HG02763 (cell line): Measurements from ENCODE around the gene MTM1.

Source experiments
- ATAC-seq: cut with Tn5 transposase; IDR thresholded peaks from one replicate; pipeline ENCODE4 v1.9.1; 2021; ENCODE audit warnings: mild to moderate bottlenecking, moderate library complexity; ENCODE audit not compliant: unreplicated experiment

Gene MTM1

DNA sequence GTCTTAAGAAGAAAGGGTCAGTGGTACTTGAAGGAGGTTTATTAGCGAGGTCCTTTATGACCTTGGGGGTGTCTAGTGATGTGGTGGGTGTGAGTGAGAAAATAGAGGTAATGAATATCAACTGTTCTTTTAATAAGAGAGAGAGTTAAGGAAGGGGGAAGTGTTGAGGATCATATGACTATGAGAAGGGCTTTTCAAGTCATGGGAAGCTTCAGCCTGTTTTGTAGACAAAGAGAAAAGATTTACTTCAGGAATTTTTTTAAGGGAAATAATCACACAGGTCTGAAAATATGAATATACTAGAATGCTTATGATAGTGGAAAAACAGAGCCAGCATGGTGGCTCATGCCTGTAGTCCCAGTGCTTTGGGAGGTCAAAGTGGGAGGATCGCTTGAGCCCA is 83.5 kb downstream of the MTM1 start:
- ATAC-seq: no peak

DNA sequence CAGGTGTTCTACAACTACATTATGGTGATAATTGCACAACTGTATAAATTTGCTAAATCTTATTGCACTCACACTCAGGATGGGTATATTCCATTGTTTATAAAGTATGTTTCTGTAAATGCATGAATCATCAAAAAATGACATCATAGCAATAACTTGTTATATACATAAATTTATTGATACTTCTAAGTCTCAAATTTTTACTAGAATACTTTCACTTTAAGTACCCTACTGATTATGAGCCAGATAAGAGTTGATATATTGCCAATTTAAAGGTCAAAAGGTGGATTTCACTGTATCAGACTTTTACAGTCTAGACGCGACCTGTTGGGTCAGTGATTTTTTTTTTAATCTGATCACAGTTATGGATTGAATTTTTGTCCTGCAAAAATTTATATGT is 87.4 kb downstream of the MTM1 start:
- no peak for ATAC-seq

DNA sequence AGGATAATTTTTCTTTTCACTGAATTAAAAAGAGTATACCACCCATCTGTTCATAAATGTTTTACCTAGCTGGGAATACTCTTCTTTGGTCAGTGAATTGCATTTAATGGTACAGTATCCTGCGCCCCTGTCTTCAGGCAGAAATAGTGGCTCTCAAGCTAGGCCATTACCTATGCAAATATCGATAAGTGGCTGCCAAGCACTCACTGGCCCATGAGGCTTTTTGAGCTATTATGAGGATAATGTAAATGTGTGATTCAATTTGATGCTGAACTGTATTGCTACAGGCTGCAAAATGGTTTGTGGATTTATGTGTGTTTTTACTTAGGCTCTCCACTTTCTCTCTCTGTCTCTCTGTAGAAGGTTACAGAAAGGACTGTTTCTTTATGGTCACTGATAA is 94.7 kb downstream of the MTM1 start:
- no peak for ATAC-seq

DNA sequence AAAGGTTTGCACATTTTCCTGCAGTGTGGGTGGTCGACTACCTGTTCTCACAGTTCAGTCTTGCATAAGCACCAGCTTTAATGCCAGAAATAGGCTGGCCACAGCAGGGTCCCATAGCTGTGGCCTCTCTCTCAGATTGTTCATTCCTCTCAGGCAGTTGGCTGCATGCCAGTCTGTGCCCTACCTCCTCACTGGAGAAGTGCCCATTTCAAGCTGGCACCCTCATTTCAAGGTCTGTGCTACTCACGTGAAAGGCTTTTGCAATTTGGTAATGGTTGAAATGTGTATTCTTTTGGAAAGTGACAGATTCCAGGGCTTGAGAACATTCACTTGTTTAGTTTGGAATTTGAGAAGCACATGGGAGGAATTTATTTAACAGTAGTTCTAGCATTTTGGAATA is 95.9 kb downstream of the MTM1 start:
- ATAC-seq: no peak

DNA sequence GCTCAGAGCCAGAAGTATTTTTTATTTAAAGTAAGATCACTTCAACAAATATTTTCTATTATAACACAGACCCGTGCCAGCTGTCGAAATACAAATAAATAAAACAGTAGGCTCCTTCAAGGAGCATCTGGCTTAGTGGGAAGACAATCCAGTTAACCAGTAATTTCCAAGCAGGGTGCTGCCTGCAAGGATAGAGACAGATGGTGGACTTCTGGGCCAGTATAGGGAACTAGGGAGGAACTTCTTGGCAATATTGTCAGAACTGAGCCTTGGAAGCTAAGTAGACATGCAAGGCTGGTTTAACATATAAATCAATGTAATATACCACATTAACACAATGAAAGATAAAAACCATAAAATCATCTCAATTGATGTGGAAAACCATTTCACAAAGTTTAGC is 107.8 kb downstream of the MTM1 start:
- no peak for ATAC-seq

DNA sequence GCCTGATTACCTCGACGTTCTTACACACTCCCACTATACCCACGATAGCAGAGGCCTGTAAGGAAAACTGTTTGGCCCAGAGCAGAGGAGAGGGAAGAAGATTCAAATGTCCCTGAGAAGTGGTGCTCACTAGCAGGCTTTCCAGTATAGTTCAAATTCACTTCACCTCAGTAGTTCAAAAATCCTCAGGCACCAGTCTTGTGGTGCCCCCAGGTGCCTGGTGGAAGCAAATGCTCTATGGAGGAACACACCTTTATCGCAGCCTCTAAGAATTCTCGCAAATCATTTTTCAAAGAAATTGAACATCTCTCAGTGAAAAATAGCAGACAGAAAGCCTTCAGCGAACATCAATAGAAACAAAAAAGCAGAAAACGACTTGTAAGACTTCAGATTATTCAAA is 112.6 kb downstream of the MTM1 start:
- ATAC-seq: no peak

DNA sequence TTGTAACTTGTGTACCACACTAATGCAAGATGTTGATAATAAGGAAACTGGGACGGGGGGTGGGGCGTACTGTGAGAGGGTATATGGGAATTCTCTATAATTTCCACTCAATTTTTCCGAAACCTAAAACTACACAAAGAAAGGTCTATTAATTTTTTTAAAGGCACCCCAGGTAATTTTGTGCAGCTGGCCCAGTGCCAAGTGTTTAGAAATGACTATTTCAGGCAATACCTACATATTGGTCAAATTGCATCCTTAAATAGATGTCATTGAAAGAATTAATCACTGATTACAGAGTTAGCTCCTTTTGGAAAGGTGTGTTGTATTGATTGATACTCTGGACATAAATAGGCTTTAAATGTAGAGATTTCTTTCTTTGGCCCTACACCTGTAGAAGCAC is 114.7 kb downstream of the MTM1 start:
- ATAC-seq: no peak

DNA sequence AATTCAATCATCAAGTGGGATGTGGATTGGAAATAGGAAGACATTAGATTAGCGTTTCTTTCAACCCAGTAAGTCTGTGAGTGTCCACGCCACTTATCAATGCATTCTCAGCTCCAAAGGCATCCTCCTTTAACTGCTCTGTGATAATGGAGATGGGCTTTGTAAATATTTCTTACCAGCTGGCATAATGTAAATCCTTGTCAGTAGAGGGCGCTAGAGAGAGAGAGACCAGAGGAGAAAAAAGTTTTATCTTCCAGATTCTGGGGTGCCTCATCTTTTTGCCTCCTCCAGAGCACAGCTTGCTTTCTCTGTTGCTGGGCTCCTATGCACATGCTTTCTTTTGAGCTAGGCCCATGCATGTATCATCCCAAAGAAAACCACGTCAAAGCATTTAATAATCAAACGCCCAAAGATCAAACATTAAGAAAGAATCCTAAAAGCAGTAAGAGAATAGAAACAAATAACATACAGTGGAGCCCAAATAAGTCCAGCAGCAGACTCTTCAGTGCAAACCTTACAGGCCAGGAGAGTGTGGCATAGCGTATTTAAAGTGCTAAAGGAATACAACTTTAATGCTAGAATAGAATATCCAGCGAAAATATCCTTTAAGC is 115.2 kb downstream of the MTM1 start:
- no peak for ATAC-seq

DNA sequence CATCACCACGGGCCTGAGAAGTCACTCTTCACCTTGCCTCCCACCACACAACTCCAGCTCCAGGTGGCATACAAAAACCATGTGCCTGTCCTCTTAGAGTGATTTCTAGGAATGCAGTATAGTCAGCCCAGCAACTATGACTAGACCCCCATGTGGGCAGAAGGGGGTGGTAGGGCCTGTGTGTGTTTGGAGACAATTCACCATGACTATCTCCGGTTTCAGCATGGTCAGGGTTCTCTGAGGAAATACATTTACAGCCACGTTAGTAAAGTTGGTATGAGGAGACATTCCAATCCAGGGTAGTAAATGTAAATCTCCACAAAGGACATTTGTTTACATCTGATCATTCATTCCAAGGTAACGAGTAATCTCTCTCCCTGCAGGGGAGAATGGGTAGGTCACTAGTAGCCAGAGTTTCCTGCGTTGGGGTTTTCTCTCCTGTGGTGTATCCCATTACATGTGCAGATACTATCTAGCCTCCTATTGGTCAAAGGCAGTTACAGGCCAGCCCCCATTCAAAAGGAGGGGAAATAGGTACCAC is 120.6 kb downstream of the MTM1 start:
- ATAC-seq: no peak

DNA sequence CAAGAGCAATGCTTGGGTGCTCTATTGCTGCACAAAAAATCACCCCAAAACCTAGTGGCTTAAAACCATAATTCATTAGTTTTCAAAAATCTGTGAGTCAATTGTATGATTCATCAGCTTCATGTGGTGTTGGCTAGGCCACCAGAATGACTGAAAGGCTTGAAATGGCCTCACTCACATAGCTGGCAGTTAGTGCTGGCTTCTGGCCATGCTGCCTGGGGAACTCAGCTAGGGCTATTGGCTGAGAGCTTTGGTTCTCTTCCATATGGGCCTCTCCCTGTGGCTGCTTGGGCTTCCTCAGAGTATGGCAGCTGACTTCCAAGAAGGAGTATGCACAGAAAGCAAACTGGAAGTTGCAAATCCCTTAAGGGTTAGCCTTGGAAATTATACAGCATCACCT is 121.7 kb downstream of the MTM1 start:
- ATAC-seq: no peak

DNA sequence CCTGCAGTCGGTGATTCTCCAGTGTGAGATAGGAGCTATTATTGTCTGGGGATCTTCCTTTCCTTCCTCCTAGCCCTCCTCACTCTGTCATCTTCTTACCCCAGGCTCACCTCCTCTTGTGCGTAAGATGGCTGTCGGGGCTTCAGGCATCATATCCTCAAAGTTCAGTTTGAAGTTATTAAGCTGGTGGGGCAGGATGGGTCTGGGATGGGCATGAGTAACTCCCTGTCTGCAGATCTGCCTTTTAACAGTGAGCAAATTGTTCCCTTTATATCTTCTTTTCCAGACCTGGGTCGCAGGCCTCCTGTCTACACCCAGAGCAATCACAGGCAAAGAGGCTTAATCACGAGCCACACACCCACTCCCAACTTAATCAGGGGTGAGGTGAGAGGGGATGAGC is 123.9 kb downstream of the MTM1 start:
- ATAC-seq: no peak

DNA sequence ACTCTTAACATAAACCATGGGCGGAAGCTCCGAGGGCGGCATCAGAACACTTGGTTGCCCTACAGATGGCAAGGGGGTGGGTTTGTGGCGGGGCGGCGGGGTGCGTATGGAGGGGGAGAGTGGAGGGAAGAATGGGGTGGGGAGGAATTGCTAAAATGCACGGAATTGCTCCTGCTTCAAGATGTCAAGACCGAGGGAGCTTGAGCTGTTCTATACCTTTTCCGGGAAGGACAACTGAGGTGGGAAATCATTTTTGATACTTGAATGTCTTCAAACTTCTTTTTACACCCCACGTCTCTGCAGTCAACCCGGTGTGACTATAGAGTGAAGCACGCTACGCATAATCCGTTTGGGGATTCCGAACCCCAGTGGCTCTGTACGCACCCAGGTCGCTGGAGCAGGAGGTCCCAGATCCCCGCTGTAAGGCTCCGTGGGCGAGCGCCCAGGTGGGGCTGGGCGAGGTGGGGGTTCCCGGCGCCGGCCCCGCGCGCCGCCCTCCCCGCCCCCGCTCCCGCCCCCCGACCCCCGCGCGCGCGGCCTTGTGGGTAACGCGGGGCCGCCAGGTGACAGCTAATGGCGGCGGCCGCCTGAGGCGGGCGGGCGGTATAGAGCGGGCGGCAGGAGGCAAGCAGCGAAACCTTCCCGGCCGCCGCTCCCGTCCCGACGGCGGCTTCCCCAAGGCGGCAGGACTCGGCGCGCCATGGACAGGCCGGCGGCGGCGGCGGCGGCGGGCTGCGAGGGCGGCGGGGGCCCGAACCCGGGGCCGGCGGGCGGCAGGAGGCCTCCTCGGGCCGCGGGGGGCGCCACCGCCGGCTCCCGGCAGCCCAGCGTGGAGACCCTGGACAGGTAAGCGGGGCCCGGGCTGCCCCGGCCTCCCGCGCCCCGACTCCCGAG is 124.7 kb downstream of the MTM1 start, which contains the start of gene MTMR1:
MTMR1 (plus strand) TSS at position 566 of the 894 bp plus-strand sequence; CDS start at position 701, 135 bp downstream.
- ATAC-seq: peak; percentile 50

DNA sequence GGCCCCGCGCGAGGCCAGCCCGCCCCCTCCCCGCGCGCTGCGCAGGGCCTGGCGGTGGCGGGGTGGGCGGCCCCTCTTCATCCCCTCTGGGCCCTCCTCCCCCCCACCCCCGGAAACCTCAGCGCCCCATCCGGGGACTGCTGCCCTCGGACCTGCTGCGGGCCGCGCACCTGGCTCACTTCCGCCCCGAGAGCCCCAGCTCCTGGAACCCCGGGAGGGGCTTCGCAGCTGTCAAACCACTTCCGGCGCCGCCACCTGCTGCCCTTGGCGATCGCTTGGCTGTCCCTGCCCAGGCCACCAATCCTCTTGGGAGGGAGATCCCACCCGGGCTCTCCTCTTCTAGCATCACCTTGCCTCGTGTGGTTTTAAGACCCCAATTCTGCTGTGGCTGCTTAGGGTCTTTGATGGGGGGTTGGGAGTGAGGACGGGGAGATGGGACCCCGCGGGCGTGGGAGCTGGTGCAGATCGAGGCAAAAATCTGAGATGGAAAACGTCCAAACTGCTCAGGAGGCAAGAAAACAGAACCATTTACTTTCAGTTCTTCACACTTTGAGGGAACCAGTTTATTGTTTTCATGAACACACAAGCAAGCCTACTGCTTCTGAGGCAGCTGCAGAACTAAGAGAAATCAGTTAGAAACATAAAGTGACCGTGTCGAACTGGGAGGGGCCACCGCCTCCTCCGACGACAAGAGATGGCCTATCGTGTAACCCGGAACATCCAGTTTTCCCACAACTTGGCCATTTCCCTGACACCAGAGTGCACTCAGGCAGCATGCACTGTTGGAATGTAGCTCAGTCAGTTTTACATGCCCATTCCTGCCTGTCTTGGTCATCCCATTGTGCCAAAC is 125.5 kb downstream of the MTM1 start:
- ATAC-seq: peak; percentile 70

DNA sequence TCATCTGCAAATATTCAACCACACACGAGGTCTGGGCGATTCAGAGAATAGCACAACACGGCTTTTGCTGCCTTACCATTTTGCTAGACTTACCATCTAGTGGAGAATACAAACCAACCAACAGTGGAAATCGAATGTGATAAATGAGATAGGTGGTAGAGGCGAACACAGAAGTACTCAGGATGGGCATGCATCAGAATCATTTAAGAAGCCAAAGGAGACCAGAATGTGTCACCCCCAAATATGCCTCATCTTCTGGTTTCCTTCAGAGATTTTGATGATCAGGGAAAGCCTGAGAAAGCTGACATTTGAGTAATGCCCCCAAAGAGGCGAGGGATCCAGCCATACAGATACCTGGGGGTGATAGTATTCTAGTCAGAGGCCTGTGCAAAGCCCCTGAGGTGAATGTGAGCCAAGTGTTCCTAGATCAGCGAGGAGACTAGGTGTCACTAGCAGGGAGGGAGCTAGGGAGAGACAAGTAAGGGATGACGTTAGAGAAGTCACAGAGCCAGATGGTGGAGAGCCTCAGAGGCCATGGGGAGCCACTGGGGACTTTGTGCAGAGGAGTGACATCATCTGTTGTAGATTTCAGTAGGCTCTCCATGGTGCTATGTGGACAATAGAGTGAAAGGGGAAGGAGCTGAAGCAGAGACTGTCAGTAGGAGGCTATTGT is 126.5 kb downstream of the MTM1 start:
- ATAC-seq: no peak

DNA sequence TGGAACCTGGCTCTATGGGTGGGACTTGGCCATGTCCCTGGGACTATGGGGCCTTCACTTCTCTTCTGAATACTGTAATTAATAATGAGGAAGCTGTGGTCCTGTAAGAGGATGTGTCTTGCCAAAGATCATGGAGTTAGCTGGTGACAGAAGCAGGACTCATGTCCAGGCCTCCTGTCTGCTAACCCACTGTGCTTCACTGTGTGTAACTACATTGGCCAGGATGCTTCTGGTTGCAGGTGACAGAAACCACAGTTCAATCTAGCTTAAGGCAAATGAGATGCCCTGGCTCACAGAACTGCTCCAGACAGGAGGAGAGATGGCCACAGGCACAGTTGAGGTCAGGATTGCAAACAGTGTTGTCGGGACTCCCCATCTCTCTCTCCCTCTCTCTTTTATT is 127.9 kb downstream of the MTM1 start:
- ATAC-seq: no peak

DNA sequence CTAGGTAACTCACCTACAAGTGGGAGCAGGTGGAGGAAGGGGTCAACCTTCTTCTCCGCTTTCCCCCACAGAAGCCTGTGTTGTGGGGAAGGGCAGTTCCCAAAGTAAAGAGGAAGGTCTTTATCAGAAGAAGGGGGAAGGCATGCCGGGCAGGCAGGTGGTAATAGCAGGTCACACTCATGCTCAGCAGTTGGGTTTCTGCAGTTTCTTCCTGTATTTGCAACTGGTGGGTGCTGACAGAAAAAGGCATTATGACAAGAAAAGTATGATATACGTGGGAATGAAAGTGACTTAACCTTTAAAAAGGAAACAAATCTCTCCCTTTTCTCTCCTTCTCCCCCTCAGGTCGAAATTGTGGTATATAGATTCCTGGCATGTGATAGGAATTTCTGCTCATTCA is 128.4 kb downstream of the MTM1 start:
- ATAC-seq: no peak

DNA sequence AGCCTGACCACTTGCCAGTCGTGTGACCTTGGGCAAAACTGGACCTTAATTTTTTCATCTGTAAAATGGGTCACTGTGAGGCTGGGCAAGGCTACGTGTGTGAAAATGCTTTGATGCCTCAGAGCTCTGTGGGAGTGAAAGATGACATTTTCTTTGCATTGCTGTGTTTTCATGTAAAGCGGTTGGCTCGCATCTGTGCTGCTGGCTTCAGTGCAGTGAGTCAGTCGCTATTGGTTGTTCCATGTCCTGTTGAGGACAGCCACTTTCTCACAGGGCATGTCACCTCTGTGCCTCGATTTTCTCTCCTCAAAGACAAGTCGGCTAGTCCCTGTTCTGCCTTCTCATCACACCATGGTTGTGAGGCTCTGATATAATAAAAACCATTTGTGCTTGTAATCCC is 129.2 kb downstream of the MTM1 start:
- no peak for ATAC-seq

DNA sequence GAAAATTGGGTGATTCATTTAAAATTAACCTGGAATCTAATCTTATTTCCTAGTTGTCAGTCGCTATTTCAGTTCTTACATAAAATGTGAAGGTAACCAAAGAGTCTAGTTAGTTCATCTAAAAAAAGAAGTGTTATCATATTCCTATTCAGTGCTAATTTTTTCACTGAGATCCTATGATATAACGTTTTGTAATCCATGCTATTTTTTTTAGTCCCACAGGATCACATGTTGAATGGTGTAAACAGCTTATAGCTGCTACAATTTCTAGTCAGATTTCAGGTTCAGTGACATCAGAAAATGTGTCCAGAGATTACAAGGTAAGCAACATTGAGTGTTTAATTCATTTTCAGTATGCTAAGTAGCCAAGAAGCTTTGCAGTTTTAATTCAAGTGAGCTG is 130.6 kb downstream of the MTM1 start:
- no peak for ATAC-seq

DNA sequence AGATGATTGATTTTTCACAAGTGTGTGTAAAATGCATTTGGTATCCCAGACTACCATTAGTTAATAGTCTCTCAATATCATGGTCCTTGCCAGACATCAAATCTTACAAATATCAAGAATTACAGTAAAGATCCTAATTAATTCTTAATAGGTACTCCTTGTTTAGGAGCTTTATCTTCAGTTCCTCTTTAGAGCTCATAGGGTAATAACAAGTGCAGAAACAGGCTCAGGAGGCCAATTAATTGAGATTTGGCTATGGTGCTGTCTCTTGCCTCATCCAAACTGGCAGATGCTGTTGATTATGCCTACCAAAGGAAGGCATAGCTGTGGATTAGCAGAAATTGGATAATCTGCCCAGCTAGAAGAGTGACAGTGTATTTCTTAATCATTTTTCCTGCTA is 131.7 kb downstream of the MTM1 start:
- no peak for ATAC-seq

DNA sequence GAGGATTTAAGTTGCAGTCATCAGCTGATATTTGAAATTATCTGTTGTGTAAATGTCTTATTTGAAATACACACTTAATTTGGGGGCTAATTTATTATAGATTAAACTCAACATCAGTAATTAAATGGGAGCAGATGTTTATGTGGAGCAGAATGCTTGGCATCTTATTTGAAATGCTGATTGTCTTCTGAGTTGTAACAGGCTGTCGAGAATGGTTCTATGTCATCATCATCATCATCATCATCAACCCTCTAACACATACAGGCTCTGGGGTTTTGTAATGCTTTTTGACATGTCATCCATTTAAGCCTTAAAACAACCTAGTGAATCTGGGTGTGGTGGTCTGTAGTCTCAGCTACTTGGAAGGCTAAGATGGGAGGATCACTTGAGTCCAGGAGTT is 133.0 kb downstream of the MTM1 start:
- no peak for ATAC-seq
